ENCODE data around the gene PLXNA3.
"Not testable (repeated sequence)": the region's sequence is repeated elsewhere in the genome, so short reads cannot be mapped to it uniquely, and the experiment has no call there.

Gene PLXNA3

DNA sequence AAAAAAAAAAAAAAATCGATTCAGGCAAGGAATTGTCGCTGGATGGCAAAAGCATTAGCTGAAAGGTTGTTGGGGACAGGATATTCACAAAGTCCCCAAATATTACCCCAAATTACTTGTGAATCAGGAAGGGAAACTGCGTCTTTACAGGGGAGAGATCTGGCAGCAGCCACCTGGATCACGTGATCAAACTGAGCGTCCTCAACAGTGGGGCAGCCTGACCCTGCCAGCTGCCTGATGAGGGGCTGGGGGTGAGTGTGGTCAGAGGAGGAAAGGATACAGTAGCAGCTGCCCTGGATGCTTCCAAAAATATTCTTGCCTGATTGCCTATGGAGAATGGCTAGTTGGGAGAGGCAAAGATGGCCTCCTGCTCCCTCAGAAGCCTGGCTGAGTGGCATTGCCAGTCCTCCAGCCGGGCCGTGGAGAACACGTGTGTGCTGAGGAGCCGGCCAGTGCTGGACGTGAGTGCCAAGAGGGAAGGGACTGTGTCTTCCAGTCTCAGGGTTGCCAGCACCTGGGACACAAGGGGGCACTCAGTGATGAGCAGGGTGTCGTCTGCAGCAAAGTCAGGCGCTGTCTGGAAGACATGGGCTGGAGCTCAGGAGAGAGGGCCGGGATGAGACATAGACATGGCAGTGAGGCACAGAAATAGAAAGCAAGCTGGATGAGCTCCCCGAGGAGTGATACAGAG, 24.0 kb downstream of the PLXNA3 start:
- no peak for DNase-seq

DNA sequence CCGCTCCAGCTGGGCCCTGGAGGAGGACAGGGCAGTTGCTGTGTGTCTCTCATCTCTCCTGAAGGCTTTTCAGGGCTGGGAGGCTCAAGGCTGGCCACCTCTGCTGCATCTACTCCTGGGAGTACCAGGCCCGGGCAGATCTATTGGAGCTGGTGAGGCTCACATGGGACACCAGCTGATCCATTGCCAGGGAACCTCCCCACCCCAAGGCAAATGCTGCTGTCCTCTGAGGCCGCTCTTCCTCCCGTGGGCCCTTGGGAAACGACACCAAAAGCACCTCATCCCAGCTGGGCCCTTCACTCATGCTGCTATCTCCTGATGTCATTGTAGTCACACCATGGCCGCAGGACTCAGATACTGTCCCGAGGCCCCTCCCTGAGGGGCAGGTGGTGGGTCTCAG, 24.7 kb downstream of the PLXNA3 start:
- DNase-seq: no peak

DNA sequence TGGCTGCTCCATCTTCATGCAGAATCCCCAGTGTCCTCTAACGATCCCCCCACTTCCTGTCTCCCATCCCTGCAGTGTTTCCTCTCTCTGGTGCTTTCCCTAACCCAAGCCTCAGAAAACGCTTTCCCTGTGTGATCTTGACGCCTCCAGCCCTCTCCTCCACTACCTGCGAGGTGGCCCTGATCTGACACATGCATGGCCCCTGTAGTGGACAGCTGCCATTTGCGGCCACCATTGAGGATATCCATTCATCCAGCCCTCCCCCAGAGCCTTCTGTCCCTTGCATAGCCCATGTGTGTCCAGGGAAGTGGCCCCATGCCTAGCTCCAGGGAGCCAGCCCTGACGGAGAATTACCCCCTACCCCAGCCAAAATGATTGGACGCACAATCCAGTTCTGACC, 25.2 kb downstream of the PLXNA3 start:
- no peak for DNase-seq

DNA sequence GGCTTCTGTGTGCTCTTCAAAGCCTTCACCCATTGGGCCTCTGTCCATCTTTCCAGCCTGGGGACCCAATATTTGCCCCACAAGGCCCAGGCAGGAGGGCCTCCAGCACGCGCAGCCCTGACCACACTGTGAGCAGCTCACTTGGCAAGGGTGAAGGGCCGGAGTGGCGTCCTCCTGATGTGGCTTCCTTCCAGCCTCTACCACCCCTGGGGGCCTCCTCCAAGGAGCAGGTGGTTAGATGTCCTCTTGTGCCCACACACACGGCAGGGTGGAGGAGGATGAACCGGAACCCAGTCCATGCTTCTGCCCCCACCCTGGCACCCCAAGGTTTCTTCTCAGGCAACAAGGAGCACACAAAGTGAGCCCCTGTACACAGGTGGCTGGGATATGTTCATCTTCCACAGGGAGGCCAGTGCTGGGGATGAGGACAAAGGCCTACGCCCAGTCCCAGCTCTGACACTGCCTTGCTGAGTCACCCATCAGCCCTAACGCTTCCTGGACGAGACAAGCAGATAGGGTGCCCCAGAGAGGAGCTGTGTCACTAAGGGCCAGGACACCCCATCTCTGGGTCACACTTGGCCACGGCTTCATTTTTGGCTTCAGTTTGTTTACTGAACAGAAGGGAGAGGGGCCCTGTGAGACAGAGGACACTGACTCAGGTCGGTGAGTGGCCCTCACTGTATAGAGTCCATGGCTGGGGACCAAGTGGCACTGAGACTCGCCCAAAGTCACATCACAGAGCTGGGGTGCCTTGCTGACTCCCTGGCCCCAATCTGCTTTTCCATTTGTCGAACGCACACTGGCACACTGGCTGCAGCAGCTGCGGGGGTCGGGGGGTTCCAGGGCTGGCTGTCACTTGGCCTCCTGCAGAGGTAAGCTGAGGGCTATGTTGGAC, 26.4 kb downstream of the PLXNA3 start:
- DNase-seq: no peak

DNA sequence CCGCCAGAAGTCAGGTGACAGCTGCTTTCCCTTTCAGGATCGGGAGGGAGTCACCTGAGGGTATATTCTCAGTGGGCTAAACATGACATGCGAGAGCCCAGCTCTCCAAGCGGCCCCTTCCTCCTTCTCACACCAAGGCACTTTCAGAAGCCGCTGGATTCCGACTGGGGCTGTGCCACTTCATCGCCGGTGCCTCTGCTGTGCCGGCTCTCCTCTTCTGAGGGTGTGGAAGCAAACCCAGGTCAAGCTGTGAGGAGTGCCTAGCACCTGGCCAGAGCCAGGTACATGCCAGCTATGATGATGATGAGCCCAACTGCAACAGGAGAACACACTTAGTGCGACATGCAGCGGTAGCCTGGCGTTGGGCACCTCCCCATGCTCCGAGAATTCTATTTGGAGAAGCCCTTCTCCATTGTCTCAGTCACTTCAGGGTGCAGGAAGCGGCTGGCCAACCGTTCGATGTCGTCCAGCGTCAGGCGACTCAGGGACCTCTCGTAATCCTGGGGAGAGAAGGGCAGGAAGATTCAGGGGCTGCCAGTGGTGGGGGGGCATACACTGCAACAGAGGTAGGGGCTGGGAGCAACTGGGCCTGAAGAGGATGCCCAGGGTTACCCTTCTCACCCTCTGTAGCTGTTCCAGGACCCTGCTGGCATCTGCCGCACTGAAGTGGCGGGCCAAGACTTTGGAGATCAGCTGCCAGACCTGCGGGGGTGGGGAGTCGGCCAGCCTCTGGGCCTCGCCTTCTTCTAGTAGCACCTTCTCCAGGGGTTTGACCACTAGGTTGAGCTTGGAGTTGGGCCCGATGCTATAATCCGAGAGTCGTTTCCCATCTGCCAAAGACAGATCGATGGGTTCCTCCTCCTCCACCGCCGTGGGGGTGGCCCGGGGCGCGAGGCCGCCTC, 27.3 kb downstream of the PLXNA3 start:
- no peak for DNase-seq

DNA sequence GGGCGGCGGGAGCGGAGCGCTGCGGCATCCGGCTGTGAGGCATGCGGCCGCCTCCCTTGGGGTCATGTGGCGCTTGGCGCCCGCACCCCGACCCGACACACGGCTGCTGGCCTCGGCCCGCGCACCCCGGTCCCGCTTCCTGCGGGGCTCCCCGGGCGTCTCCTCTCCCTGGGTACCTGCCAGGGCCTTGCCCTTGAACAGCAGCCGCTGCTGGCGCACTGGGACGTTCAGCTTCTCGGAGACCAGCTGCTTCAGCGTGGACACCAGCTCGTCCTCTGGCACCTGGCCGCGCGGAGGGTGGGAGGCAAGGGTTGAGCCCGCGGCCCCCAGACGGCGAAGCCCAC, 27.9 kb downstream of the PLXNA3 start:
- peak; percentile 15 to 26 for DNase-seq

DNA sequence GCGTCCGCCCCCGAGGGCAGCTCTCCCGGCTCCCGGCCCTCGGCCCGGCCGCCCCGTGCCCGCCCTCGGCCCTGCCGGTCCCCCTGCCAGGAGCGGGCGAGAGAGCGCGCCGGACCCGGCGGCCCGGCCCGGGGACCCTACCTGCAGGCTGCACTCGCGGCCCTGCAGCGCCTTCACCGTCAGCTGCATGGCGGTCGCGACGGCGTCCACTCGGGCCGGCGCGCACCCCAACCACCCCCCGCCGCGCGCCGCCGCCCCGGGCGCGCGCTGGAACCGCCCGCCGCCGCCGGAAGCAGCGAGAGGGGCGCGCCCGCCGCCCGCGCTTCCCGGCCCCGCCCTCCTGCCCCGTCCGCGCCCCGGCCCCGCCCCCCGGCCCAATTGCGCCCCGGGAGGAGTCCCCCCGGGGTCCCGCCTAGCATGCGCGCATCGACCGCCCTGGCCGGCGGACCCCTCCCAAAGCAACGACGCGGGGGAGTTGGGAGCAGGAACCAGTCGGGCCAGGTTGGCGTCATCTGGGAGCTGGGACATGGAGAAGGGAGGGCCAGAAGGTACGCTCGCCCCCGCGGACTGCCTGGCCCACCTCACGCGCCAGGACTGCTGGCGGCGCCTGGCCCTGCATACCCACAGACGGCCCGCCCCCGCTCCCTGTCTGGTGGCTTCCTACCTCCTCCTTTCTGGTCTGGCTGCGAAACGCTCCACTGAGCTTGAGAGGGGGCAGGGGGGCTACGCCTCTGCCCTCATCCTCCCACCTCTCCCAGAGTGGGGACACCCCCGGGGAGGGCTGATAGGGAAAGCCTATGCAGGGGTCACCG, 28.5 kb downstream of the PLXNA3 start, which contains the start of gene UBL4A:
UBL4A (minus strand) TSS at position 220 of the 812 bp plus-strand sequence; CDS start at position 189, 31 bp downstream.
- DNase-seq: peak; percentile 22 to 66

DNA sequence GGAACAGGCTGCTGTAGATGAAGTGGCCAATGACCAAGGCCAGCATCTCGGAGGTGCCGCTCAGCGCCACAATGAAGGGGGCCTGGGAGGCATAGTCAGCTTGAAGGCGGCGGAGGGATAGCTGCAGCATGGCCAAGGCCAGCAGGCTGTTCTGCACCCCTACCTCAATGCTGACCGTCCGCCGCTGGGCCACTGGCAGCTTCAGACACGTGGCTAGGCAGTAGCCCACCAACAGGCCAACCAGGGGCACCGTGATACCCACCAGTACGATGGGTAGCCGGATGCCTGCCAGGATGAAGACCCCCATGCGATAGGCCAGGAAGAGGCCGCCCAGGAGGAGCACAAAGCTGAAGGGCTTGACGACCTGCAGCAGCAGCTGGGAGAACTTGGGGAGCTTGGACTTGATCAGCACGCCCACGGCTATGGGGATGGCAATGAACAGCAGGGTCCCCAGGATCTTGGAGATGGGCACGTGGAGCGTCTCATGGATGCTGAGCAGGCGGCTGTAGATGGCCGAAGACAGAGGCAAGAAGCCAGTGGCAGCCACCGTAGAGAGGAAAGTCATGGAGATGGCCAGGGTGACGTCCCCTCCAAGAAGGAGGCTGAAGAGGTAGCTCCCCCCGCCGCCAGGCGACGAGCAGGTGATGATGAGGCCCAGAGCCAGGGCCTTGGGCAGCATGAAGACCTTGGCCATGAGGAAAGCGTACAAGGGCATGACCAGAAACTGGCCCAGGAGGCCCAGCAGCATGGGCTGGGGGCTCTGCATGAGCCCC, 29.6 kb downstream of the PLXNA3 start:
- DNase-seq: no peak

DNA sequence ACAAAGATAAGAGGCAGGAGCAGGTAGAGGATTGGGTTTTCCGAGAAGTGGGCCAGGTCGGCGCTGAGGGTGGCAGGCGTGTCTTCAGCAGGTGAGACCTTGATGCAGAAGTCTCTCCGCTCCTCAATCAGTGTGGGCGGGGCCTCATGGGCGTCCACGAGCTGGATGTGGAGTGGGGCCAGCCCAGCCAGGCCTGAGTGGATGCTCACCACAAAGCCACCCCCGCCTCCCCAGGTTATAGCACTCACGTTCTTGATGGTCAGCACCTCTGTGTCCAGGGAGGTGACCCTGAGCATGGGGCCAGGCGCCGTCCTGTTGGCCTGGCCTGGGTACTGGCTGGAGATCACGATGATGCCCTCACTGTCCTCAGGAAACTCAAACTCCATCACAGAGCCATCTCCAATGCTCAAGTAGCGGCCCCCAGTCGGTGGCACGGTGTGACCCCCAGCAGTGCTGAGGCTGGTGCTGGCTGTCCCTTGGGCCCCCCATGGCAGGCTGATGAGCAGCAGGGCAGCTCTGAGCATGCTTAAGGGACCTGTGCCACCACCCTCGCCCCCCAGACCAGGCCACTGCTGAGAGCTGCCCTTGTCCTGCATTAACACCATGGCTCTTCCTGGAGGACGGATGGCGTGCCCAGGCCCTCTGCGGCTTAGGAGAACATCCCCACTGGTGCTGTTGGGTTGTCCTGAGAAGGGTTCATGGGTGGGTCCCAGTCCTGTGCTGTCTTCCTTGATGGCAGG, 30.4 kb downstream of the PLXNA3 start:
- no peak for DNase-seq

DNA sequence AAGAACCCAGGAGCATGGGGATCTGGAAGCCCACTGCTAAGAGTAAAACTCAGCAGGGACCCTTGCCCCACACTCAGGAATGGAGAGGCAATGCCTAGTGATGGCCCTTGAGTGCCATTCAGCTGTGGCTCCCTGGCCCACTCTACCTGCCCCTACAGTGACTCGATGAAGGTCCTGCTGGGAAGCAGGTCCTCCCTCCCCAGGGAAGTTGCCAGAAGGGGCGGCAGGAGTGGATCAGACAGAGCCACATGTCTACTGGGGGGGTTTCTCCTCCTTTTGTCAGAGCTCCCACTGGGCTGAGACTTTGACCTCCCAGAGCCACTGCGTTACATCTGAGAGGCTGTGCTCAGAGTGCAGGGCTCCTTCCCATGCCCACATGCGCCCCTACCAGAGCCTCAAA, 31.1 kb downstream of the PLXNA3 start:
- DNase-seq: no peak

DNA sequence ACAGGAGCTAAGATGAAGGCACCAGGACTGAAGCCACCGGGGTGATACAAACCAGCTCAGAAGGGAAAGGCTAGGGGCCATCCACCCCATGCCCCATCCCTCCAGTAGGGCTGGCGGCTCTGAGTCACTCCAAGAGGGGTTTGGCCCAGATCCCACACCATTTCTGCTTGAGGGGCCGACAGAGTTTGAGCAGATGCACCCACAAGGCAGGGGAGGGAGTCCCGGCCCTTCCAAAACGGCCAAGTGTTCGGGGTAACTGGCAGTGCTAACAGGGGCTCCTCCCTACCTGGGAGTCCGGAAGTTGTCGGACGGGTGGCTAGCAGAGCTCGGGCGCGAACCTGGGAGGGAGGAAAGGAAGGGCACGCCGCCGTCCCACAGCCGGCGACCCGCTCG, 31.9 kb downstream of the PLXNA3 start:
- DNase-seq: no peak

DNA sequence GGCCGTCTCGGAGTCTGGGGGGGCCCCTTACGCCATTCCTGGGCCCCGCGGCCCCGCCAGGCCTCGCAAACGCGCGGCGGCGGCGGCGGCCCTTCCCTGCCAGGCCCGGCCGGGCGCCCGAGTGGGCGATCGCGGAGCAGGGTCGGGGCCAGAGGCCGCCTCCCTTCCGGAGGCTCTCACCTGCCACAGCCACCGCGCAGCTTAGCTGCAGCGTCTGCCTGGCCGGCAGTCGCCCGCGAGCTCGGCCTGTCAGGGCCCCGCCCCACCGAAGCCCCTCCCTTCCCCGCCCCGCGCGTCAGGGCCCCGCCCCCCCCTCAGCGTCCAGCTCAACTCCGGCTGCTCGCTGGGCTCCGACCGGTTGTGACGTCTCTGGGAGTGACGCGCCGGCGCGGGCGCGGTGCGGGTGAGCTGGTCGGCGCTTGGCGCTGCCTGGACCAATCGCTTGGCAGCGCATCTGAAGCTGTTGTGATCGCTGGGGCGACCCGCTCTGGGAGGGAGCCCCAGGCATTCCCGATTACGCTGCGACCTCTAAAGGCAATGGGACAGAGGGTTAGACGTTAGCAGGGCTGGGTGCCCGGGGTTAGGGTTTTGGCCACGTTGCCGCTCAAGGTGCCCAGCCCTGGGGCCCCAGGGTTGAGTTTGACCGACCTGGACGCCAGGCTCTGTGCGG, 32.5 kb downstream of the PLXNA3 start, which contains the start of gene SLC10A3:
SLC10A3 (minus strand) TSS at position 216 of the 670 bp plus-strand sequence. CDS start 1,689 bp downstream, outside the sequence.
- DNase-seq: peak; percentile 83 to 88

DNA sequence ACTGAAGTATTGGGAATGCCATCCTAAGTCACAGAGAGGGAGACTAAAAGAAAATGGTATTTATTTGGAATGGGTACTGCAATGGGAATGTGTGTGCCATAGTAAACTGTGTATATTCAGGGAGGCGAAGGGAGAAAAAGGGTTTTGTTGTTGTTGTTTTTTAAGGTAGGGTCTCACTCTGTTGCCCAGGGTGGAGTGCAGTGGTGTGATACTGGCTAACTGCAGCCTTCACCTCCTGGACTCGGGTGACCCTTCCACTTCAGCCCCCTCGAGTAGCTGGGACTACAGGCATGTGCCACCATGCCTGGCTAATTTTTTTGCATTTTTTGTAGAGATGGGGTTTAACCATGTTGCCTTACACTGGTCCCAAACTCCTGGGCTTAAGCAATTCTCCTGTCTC, 36.6 kb downstream of the PLXNA3 start:
- no peak for DNase-seq

DNA sequence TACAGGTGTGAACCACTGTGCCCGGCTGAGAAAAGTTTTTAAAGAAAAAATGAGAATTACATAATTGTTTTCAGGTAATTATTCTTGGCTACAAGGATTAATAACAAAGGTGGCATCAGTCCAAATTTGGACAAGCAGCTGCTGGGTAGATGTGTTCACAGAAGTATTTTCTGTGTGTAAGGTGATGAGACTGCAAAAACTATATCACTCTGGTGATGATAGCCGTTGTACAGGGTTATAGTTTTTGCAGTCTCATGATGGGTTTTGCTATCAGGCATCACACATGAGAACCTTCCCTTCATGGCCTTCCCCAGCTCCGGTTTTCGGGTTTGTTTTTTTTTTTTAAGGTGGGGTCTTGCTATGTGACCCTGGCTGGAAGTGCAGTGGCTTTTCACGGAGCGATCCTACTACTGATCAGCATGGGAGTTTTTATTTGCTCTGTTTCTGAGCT, 37.4 kb downstream of the PLXNA3 start:
- no peak for DNase-seq

DNA sequence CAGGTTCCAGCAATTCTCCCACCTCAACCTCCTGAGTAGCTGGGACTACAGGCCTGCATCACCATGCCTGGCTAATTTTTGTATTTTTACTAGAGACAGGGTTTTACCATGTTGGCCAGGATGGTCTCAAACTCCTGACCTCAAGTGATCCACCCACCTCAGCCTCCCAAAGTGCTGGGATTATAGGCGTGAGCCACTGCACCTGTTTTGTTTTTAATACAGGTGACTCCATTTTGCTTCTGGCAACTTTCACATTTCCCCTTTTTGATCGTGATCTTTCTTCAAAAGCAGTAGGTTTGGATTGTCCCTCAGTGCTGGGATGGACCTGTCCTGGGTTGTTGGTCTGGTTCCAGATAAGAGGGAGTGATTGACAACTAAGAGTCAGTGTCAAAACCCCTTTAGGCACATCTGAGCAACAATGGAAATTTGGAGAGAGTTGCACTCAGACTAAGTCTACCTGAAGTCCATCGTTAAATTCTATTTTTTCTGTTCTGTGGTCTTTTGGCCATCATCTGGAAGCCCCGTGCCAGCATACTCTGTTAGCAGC, 38.6 kb downstream of the PLXNA3 start:
- not testable (repeated sequence) for DNase-seq

DNA sequence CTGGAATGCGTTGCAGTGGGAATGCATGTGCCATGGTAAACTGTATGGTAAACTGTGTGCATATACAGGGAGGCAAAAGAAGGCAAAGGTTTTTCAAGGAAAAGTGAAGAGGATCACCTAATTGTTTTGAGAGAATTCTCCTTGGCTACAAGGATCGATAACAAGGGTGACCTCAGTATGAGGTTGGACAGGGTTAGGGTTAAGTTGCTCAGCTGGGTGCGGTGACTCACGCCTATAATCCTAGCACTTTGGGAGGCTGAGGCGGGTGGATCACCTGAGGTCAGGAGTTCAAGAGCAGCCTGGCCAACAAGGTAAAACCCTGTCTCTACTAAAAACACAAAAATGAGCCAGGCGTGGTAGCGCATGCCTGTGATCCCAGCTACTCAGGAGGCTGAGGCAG, 43.3 kb downstream of the PLXNA3 start:
- DNase-seq: not testable (repeated sequence)

DNA sequence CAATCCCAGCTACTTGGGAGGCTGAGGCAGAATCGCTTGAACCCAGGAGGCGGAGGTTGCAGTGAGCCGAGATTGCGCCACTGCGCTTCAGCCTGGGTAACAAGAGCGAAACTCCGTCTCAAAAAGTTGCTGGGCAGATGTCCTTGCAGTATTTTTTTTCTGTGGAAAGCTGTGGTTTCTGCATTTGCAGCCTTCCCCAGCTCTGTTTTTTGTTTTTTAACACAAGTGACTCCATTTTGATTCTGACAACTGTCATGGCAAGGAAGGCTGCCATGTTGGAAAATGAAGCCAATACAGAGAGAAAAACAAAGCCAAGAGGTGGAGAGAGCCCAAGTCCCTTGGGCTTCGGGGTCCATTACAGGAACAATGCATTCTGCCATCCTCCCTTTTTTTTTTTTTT, 44.0 kb downstream of the PLXNA3 start:
- DNase-seq: no peak

DNA sequence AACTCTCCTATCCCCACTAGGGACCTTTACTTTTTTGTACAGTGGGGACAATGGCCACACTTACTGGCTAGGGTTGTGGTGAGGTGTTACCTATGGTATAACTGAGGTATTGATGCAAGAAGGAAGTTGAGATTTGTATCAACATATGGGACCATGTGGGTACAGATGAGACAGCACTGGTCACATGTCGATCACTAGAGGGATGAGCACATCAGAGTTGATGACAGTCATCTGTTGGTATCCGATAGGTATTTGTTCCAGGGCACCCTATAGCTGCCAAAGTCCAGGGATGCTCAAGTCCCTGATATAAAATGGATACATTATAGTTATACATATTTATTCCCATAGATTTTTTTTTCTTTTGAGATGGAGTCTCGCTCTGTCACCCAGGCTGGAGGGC, 44.9 kb downstream of the PLXNA3 start:
- DNase-seq: no peak

DNA sequence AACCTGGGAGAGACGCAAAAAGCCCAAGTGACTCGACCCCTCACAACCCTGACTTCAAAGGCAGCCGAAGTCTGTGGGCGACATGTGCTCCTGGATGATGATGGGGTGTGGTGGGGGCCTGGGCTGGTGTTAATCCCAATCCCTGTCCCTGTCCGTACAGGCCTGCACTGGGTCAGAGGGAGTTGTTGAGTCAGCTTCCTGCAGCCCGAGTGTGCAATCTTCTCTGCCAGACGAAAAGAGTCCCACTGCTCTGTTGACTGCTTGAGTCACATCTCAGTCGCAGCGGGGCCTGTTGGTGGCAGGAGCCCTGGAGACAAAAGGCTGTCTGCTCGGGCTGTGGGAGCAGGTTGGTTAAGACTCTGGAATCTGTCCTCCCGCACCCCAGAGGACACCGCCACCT, 47.7 kb downstream of the PLXNA3 start:
- DNase-seq: no peak
